Measurements from ENCODE around the gene BLTP3A. TPM values are rescaled to one million over a fixed set of nuclear protein-coding genes. Genes with fewer than 3 reads are reported as not detected.
"Not testable (repeated sequence)": the region's sequence is repeated elsewhere in the genome, so short reads cannot be mapped to it uniquely, and the experiment has no call there.

The BLTP3A gene, protein sequence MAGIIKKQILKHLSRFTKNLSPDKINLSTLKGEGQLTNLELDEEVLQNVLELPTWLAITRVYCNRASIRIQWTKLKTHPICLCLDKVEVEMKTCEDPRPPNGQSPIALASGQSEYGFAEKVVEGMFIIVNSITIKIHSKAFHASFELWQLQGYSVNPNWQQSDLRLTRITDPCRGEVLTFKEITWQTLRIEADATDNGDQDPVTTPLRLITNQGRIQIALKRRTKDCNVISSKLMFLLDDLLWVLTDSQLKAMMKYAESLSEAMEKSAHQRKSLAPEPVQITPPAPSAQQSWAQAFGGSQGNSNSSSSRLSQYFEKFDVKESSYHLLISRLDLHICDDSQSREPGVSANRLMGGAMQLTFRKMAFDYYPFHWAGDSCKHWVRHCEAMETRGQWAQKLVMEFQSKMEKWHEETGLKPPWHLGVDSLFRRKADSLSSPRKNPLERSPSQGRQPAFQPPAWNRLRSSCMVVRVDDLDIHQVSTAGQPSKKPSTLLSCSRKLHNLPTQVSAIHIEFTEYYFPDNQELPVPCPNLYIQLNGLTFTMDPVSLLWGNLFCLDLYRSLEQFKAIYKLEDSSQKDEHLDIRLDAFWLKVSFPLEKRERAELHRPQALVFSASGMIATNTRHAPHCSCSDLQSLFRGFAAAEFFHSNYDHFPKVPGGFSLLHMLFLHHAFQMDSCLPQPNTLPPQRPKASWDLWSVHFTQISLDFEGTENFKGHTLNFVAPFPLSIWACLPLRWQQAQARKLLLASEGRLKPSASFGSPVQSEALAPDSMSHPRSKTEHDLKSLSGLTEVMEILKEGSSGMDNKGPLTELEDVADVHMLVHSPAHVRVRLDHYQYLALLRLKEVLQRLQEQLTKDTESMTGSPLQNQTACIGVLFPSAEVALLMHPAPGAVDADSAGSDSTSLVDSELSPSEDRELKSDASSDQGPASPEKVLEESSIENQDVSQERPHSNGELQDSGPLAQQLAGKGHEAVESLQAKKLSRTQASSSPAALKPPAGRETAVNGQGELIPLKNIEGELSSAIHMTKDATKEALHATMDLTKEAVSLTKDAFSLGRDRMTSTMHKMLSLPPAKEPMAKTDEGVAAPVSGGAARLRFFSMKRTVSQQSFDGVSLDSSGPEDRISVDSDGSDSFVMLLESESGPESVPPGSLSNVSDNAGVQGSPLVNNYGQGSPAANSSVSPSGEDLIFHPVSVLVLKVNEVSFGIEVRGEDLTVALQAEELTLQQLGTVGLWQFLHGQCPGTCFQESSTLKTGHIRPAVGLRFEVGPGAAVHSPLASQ (N-terminal part only)
- 10 to 100 TPM; 13.2 to 14.2 (median 14.0) TPM for polyA plus RNA-seq (ENCODE audit: insufficient read length in 3 of 3)

DNA sequence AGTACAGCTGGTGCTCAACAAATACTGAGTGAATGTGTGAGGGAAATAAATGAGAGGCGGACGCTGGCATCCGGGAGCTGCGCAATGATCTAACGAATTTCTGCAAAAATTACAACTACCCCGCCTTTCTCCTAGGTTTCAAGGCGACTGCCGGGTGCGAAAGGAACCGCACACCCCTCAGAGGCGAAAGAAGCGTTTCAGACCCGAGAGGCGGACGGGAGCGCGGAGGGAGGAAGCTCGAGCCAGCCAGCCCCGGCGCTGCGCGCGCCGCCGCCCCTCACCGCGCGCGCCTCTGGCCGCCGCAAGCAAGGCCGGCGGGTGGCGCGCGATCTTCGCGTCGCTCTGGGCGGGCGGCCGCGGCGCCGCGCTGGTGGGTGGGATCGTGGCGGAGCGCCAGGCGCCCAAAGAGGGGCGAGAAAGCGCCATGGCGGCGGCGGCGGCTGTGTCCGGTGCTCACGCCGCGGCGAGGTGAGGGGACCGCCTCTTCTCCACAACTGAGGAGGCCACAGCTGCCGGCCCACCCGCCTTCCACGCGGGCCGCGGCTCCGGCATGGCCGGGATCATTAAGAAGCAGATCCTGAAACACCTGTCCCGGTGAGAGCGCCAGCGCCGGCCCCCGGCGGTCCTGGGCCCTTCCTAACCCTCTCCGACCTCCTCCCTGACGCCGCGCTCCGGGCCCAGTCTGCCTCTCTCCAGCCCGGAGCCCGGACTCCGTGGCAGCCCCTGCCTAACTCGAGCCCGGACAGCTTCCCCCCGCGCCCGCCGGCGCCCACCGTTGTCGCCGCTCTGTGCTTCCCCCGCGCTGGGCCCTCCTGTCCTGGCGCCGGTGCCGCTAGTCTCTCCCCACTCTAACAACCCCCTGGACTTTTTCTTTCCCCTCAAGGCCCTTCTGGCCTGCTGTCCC, at the start of gene BLTP3A:
Gene BLTP3A (plus strand): TSS at position 383 of the 904 bp plus-strand sequence. CDS start 168 bp downstream, at position 551.
- DNase-seq (ENCODE audit: low read depth in 3 of 3, low spot score in 2 of 3) = peak; percentile 38 to 73 (median 67)

DNA sequence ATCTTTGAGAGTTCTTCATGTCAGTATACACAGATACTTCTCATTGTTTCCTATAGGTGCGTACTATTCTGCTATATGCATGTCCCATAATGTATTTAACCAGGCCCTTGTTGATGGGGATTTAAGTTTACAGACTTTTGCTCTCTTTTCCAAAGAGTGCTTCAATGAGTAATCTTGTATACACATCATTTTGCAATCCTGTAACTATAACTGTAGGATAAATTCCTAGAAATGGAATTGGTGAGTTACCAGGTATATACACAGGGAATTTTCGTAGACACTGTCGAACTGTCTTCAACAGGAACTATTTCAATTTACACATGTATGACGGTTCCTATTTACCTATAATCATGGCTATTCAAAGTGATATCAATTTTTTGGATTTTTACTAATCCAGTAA, 49.8 kb upstream of the BLTP3A start:
- DNase-seq (ENCODE audit: low read depth in 3 of 3, low spot score in 2 of 3) = no peak

DNA sequence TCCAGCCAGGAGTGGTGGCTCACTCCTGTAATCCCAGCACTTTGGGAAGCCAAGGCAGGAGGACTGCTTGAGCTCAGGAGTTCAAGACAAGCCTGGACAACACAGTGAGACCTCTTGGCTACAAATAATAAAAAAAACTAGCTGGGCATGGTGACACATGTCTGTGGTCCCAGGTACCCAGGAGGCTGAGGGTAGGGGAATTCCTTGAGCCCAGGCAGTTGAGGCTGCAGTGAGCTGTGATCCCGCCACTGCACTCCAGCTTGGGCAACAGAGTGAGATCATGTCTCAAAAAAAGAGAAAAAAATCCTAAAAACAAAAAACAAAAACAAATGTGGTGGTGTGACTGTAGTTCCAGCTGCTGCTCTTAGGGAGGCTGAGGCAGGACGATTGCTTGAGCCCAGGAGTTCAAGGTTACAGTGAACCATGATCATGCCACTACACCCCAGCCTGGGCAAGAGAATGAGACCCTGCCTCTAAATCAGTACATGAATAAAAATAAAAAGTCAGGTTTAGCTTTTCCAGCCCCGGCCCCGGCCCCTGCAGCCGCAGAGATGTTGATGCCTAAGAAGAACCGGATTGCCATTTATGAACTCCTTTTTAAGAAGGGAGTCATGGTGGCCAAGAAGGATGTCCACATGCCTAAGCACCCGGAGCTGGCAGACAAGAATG, 48.1 kb upstream of the BLTP3A start:
- no peak for DNase-seq (ENCODE audit: low read depth in 3 of 3, low spot score in 2 of 3)

DNA sequence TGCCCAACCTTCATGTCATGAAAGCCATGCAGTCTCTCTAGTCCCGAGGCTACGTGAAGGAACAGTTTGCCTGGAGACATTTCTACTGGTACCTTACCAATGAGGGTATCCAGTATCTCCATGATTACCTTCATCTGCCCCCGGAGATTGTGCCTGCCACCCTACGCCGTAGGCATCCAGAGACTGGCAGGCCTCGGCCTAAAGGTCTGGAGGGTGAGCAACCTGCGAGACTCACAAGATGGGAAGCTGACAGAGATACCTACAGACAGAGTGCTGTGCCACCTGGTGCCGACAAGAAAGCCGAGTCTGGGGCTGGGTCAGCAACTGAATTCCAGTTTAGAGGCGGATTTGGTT, 47.6 kb upstream of the BLTP3A start:
- DNase-seq (ENCODE audit: low read depth in 3 of 3, low spot score in 2 of 3) = not testable (repeated sequence)

DNA sequence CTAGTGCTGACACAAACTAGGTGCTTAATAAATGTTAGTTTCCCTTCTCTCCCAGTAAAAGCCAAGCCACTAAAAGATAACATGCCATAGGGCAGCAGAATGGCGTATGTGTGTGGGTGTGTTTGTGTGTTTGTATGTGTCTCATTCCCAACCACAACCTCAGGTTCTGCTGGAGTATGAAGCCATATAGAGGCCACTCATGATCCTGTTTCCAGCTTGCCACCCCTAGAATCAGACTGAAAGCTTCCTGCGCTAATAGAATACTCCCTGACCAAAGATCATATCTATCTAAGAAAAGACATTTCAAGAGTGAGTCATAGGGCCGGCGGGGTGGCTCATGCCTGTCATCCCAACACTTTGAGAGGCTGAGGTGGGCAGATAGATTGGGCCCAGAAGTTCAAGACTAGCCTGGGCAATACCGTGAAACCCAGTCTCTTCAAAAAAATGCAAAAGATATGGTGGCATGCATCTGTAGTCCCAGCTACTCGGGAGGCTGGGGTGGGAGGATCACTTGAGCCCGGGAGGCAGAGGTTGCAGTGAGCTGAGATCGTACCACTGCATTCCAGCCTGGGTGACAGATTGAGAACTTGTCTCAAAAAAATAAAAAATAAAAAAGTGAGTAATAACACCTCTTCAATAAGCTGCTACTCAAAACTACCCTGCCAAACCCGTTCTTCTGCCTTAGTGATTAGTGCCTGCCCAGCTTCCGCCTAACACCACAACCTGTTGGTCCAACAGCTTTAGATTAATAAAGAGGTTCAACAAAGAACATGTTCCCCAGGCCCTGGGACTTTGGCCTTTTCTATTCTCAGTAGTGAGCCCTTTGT, 46.4 kb upstream of the BLTP3A start:
- DNase-seq (ENCODE audit: low read depth in 3 of 3, low spot score in 2 of 3) = no peak

DNA sequence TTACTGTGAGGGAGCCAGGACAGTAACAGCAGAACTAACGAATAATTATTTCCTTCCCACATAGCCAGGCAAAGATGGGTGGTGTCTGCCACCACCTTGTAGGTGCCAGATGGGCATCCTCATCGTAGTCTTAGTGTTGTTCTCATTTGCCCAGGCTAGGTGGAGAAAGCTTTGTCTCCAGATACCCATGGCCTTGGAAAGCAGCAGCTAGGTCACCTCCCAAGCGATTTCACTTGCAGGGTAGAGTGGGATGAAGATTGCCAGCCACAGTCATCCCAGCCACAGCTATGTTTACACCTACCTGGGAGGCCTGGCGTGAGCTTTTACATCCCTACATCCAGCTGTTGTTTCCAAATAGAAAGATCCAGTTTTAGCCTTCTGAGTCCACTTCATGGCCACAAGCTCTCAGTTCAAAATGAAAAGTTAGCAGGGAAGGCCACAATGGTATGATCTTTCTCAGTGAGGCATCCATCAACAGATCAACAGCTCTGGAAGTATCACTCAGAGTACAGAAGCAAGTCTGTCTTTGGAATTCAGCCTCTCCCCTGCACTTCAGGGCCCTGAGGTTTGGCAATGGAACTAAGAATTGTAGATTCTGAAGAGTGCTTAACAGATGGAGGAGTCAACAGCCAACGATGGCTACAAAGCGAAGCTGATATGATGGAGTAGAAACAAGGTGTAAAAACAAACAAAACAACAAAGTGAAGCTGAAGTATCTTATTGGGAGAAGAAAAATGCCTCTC, 45.6 kb upstream of the BLTP3A start:
- no peak for DNase-seq (ENCODE audit: low read depth in 3 of 3, low spot score in 2 of 3)

DNA sequence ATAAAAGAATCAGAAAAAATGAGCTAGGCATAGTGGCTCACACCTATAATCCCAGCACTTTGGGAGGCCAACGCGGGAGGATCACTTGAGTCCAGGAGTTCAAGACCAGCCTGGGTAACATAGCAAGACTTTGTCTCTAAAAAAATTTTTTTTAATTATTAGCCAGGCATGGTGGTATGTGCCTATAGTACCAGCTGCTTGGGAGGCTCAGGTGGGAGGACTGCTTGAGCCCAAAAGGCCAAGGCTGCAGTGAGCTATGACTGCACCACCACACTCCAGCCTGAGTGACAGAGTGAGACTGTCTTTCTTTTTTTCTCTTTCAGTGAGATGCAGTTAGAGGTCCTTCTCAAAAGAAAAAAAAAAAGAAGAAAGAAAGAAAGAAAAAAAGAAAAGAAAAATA, 43.1 kb upstream of the BLTP3A start:
- DNase-seq (ENCODE audit: low read depth in 3 of 3, low spot score in 2 of 3) = no peak

DNA sequence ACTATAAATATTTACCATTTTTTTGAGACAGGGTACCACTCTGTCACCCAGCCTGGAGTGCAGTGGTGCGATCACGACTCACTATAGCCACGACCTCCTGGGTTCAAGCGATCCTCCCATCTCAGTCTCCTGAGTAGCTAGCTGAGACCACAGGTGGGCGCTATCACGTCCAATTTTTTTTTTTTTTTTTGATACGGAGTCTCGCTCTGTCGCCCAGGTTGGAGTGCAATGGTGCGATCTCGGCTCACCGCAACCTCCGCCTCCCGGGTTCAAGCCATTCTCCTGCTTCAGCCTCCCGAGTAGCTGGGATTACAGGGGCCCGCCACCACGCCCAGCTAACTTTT, 35.4 kb upstream of the BLTP3A start:
- peak in 2 of 3 donors; percentile 4 to 10 for DNase-seq (ENCODE audit: low read depth in 3 of 3, low spot score in 2 of 3)

DNA sequence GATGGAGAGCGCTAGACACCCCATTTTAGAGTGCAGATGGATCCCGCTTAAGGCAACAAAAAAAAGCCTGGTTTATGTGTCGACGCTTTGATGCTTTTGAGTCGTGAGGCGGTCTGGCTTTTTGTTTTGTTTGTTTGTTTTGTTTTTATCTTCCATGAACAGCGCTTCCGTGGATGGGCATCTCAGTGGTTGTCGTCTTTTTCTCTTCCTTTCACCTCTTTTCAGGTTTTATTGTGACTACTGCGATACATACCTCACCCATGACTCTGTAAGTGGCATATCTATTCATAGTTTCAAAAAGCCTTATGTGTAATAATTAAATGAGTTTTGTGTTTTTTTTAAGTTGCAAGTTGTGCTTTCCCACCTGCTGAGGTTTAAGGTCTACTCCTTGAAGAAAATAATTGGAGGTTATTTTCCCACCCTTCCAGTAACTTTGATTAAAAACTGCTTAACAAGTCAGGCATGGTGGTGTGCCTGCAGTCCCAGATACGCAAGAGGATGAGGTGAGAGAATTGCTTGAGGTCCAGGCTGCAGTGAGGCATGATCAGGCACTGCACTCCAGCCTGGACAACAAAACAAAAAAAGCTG, 34.1 kb upstream of the BLTP3A start:
- DNase-seq (ENCODE audit: low read depth in 3 of 3, low spot score in 2 of 3) = no peak

DNA sequence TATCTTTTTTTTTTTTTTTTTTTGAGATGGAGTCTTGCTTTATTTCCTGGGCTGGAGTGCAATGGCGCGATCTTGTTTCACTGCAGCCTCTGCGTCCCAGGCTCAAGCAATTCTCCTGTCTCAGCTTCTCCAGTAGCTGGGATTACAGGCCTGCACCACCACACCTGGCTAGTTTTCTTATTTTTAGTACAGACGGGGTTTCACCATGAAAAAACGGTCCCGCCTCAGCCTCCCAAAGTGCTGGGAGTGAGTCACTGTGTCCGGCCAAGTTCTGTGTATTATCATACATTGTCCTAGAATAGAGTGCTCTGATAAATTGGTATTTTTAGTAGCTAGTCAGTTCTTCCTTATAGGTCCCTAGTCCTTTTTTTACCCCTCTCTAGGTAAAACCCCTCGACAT, 31.8 kb upstream of the BLTP3A start:
- no peak for DNase-seq (ENCODE audit: low read depth in 3 of 3, low spot score in 2 of 3)

DNA sequence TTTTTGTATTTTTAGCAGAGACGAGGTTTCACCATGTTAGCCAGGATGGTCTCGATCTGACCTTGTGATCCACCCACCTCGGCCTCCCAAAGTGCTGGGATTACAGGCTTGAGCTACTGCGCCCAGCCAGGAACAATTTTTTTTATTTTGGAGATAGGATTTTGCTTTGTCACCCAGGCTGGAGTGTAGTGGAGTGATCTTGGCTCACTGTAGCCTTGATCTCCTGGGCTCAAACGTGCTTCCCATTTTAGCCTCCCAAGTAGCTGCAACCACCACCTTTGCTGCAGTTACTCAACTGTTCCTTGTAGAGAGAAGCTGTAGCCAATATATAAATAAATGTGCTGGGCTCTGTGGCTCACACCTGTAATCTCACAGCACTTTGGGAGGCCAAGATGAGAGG, 30.2 kb upstream of the BLTP3A start:
- not testable (repeated sequence) for DNase-seq (ENCODE audit: low read depth in 3 of 3, low spot score in 2 of 3)

DNA sequence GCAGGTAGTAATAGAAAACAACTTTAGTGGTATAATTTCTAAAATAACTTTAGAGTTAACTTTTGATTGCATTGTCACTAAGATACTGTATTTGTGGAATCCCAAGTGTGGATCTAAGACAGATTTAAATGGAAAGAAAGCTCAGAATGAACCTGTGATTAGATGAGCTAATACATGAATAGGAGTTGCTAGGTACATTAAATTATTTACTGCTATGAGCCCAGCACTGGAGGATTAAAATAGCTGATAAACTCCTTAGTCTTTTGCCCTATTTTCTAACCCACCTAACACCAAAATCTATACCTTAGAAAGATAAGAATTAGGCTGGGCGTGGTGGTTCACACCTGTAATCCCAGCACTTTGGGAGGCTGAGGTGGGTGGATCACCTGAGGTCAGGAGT, 23.7 kb upstream of the BLTP3A start:
- no peak for DNase-seq (ENCODE audit: low read depth in 3 of 3, low spot score in 2 of 3)

DNA sequence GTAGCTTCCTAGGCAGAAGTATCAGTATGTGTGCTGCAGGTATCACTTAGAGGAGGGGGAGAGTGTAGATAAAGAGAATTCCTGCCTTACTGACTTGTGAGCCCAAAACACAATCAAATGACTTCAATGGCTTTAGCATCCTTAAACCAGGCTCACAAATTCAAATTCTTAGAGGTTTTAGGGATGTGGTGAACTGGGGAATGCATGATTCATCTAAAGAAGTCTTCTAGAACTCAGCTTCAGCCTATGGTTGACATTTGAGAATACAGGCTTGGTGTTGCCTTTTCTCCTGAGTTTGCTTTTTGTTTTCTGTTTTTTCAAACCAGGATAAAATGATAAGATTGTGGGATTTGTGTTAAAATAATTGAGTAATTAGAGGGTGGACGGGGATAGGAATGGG, 20.2 kb upstream of the BLTP3A start:
- no peak for DNase-seq (ENCODE audit: low read depth in 3 of 3, low spot score in 2 of 3)

DNA sequence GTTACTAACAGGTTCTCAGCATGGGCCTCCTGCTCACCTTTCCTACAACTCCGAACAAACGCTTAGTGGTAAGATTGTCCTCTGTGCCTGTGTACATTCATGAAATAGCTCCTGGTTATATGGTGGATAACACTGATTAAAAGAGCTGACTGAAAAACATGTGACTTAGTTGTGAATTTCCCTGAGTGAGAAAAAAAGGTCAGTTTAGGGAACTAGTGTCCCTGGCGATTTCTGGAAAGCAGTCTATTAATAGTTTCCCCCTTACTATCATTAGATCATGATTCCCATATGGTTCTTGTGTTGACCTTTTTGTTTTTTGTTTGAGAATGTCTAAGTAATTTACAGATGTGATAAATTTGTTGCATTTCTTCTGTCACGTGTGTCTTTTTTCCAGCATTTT, 18.9 kb upstream of the BLTP3A start:
- no peak for DNase-seq (ENCODE audit: low read depth in 3 of 3, low spot score in 2 of 3)

DNA sequence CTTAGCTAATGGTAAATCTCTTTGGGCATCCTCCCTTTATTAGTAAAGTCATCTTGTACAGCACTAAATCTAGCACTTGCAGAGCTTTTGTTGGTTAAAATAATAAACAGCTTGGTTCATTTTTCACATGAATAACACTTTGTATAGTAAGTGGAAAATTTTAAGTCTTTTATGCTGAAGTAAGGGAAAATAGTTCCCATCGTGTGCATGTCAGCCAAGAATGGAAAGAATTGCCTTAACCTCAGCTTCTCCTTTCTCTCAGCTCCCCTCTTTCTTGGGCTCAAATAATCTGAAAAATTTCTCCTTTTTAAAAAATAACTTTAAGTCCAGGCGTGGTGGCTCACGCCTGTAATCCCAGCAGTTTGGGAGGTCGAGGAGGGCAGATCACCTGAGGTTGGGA, 18.0 kb upstream of the BLTP3A start:
- DNase-seq (ENCODE audit: low read depth in 3 of 3, low spot score in 2 of 3) = no peak

DNA sequence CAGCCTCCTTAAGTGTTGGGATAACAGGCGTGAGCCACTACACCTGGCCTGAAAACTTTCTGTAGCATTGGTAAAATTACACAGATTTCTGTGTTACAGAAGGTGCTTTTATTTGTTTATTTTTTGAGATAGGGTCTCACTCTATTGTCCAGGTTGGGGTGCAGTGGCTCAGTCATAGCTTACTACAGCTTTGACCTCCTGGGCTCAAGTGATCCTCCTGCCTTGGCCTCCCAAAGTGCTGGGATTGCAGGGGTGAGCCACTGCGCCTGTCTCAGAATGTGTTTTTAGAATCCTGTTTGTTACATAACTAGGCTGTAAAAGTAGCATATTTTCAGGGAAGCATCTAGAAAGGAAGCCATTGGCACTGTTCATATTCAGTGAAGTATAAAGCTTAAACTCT, 16.9 kb upstream of the BLTP3A start:
- DNase-seq (ENCODE audit: low read depth in 3 of 3, low spot score in 2 of 3) = no peak

DNA sequence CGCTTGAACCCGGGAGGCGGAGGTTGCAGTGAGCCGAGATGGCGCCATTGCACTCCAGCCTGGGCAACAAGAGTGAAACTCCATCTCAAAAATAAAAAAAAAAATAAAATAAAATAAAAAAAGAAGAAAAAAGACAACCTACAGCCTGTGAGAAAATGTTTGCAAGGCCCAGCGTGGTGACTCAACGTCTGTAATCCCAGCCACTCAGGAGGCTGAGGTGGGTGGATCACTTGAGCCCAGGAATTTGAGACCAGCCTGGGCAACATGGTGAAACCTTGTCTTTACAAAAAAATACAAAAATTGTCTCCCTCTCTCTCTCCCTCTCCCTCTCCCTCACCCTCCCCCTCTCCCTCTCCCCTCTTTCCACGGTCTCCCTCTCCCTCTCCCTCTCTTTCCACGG, 6.5 kb upstream of the BLTP3A start:
- not testable (repeated sequence) for DNase-seq (ENCODE audit: low read depth in 3 of 3, low spot score in 2 of 3)

DNA sequence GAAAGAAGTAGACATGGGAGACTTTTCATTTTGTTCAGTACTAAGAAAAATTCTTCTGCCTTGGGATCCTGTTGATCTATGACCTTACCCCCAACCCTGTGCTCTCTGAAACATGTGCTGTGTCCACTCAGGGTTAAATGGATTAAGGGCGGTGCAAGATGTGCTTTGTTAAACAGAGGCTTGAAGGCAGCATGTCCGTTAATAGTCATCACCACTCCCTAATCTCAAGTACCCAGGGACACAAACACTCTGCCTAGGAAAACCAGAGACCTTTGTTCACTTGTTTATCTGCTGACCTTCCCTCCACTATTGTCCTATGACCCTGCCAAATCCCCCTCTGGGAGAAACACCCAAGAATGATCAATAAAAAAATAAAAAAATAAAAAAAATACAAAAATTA, 4.7 kb upstream of the BLTP3A start:
- DNase-seq (ENCODE audit: low read depth in 3 of 3, low spot score in 2 of 3) = not testable (repeated sequence)

Measured in right renal cortex interstitium (tissue), 3 donors.